BE2C (cell line): ENCODE measurements around the gene NEBL.

Source experiments
- DNase-seq: peaks from one replicate; pipeline ENCODE4 v3.0.0-alpha.2; 2020
- H3K27me3 ChIP-seq: fragments of 250-450 bp; sonication (Bioruptor Pico); 2 replicates; pipeline ENCODE4 v1.5.1; 2020; ENCODE audit warnings: mild to moderate bottlenecking
- H3K36me3 ChIP-seq: fragments of 250-450 bp; sonication (Bioruptor Pico); 2 replicates; pipeline ENCODE4 v1.5.1; 2020; ENCODE audit warnings: mild to moderate bottlenecking
- H3K4me1 ChIP-seq: fragments of 250-450 bp; sonication (Bioruptor Pico); 2 replicates; pipeline ENCODE4 v1.5.1; 2020
- H3K4me3 ChIP-seq: 2 replicates; pipeline ENCODE4 v1.5.1; 2011; ENCODE audit warnings: low read depth, low read length
- H3K9me3 ChIP-seq: fragments of 250-450 bp; sonication (Bioruptor Pico); 2 replicates; pipeline ENCODE4 v1.5.1; 2020
- CTCF ChIP-seq: IDR thresholded peaks from 2 replicates; pipeline ENCODE4 v1.5.1; 2012; ENCODE audit warnings: mild to moderate bottlenecking, low read depth, low read length

The NEBL gene

GRCh38 chr10:20765066-20765465 is 132.0 kb downstream of the NEBL start:
- TF ChIP-seq CTCF, result no peak
- no peaks in the 10 kb centered on the region for H3K36me3 ChIP-seq
- no peaks in the 10 kb centered on the region for H3K9me3 ChIP-seq
- 0 out of 2 replicates have a peak, but pooled peaks cover 4% of the 10 kb centered on the region for H3K4me1 ChIP-seq
- H3K27me3 ChIP-seq, result no peaks in the 10 kb centered on the region
- H3K4me3 ChIP-seq, result no peak overlapping the region
- no peak for DNase-seq

- H3K4me3 ChIP-seq, result no peak overlapping the region
- H3K4me1 ChIP-seq, result no peaks in the 10 kb centered on the region
- H3K27me3 ChIP-seq, result no peaks in the 10 kb centered on the region
- no peak for TF ChIP-seq CTCF
- H3K36me3 ChIP-seq, result no peaks in the 10 kb centered on the region
- no peak for DNase-seq
- no peaks in the 10 kb centered on the region for H3K9me3 ChIP-seq
Observed at GRCh38 chr10:20760460-20760859, 136.7 kb downstream of the NEBL start.

GRCh38 chr10:20748551-20748950 is 148.6 kb downstream of the NEBL start:
- Histone ChIP-seq H3K27me3 (no peaks in the 10 kb centered on the region), H3K36me3 (no peaks in the 10 kb centered on the region), H3K9me3 (no peaks in the 10 kb centered on the region), H3K4me1 (no peaks in the 10 kb centered on the region), H3K4me3 (no peak overlapping the region)
- TF ChIP-seq CTCF, result no peak
- DNase-seq, result no peak

GRCh38 chr10:20747782-20748181 is 149.3 kb downstream of the NEBL start:
- no peaks in the 10 kb centered on the region for H3K4me1 ChIP-seq
- no peaks in the 10 kb centered on the region for H3K36me3 ChIP-seq
- DNase-seq, result no peak
- no peaks in the 10 kb centered on the region for H3K9me3 ChIP-seq
- TF ChIP-seq CTCF, result no peak
- no peaks in the 10 kb centered on the region for H3K27me3 ChIP-seq
- no peak overlapping the region for H3K4me3 ChIP-seq

- no peak for DNase-seq
- Histone ChIP-seq H3K9me3 (no peaks in the 10 kb centered on the region), H3K4me3 (no peak overlapping the region), H3K27me3 (no peaks in the 10 kb centered on the region), H3K36me3 (no peaks in the 10 kb centered on the region), H3K4me1 (no peaks in the 10 kb centered on the region)
- TF ChIP-seq CTCF, result no peak
Observed at GRCh38 chr10:20746856-20747255, 150.3 kb downstream of the NEBL start.

- Histone ChIP-seq H3K27me3 (no peaks in the 10 kb centered on the region), H3K4me3 (no peak overlapping the region), H3K36me3 (no peaks in the 10 kb centered on the region), H3K4me1 (no peaks in the 10 kb centered on the region), H3K9me3 (no peaks in the 10 kb centered on the region)
- DNase-seq, result no peak
- TF ChIP-seq CTCF, result no peak
Observed at GRCh38 chr10:20745556-20746375, 151.3 kb downstream of the NEBL start.
